Heart left ventricle (tissue), 13 donors: ENCODE data around the gene KIAA1217.

ENCODE experiments used
- CTCF ChIP-seq, 12 donors: fragments of 200-600 bp; sonication (generic) in 4 of 12; IDR thresholded peaks; one replicate each; pipeline versions ENCODE4 v1.5.0 to v1.8.0; 2018 to 2022; ENCODE audit warnings: antibody characterized with exemption in 12 of 12, mild to moderate bottlenecking in 5 of 12
- POLR2A ChIP-seq, 2 donors: fragments of 450-650 bp; IDR thresholded peaks; one replicate each; pipeline ENCODE4 v1.6.1; 2017; ENCODE audit warnings: antibody characterized with exemption in 2 of 2, mild to moderate bottlenecking in 2 of 2, moderate library complexity in 2 of 2
- donor health status: ischemic (EF 13 %, LVEDD 7.1; RV severe dilation, severe dysfunction).
- donor health status: DM: no; HTN: yes; CAD: no.
- donor health status: DM: no; HTN: no; CAD: no.
- donor health status: ischemic (EF 25% LVEDD 6.9; RV normal size, moderate dysfunction).
- donor health status: ischemic (EF 25% LVEDD 5.7; RV mildly dilated, moderate dysfunction).
- donor health status: ischemic (EF 35%, LVEDD 5.7; RV mildly dilated, moderate dysfunction).
- donor health status: nonischemic (EF 11% LVEDD 7.7; RV severe dilation, severe dysfunction).
- donor health status: DM: yes; HTN: yes; CAD: no.
- donor health status: PGD.
- donor health status: ischemic (EF 29% LVEDD 5.4; RV normal size, mild dysfunction).
- donor health status: nonischemic (EF 23%, LVEDD 6.1; RV moderate dilation, normal function).

GRCh38 chr10:24249829-24250415 is 41.0 kb downstream of the KIAA1217 start:
- TF ChIP-seq POLR2A (IDR thresholded peaks at IDR 0.05): no peak
- no peak for TF ChIP-seq CTCF (IDR thresholded peaks at IDR 0.05)
